ENCODE measurements around the gene CRCP.

DNA sequence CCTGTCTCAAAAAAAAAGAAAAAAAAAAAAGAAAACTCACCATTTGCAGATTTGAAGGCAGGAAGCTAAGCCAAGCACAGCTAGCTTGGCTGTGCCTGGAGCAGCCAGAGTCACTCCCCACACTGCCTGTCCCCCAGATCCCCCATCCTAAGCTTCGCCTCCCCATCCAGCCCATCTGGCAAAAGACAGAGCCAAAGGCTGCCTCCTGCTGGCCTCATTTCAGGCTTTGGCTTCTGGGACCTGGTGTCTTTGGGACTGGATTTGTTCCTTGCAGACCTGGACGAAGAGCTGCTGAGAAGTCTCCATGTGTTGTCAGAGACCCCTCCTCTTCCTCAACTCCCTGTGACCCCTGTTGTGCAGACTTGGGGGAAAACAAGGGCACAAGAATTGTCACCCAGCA is 31.0 kb upstream of the CRCP start:
- TF ChIP-seq, protein P1, sequence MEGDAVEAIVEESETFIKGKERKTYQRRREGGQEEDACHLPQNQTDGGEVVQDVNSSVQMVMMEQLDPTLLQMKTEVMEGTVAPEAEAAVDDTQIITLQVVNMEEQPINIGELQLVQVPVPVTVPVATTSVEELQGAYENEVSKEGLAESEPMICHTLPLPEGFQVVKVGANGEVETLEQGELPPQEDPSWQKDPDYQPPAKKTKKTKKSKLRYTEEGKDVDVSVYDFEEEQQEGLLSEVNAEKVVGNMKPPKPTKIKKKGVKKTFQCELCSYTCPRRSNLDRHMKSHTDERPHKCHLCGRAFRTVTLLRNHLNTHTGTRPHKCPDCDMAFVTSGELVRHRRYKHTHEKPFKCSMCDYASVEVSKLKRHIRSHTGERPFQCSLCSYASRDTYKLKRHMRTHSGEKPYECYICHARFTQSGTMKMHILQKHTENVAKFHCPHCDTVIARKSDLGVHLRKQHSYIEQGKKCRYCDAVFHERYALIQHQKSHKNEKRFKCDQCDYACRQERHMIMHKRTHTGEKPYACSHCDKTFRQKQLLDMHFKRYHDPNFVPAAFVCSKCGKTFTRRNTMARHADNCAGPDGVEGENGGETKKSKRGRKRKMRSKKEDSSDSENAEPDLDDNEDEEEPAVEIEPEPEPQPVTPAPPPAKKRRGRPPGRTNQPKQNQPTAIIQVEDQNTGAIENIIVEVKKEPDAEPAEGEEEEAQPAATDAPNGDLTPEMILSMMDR (IDR thresholded peaks at IDR 0.05 in 8 of 11, conservative IDR thresholded peaks at IDR 0.05 in 3 of 11) = no peak
- TF ChIP-seq POLR2A (IDR thresholded peaks at IDR 0.05) = no peak
- TF ChIP-seq POLR2AphosphoS5 (IDR thresholded peaks at IDR 0.05) = no peak

All from spleen (tissue), 7 donors.